CD4-positive, alpha-beta T cell treated with Interleukin-15 for 4 hours (primary cell): Measurements from ENCODE around the gene ADAP1.
"Not testable (repeated sequence)": the region's sequence is repeated elsewhere in the genome, so short reads cannot be mapped to it uniquely, and the experiment has no call there.

ENCODE experiments used
- DNase-seq: peaks from one replicate; pipeline ENCODE4 v3.0.0-alpha.2; 2020; ENCODE audit warnings: low spot score

The ADAP1 gene

DNA sequence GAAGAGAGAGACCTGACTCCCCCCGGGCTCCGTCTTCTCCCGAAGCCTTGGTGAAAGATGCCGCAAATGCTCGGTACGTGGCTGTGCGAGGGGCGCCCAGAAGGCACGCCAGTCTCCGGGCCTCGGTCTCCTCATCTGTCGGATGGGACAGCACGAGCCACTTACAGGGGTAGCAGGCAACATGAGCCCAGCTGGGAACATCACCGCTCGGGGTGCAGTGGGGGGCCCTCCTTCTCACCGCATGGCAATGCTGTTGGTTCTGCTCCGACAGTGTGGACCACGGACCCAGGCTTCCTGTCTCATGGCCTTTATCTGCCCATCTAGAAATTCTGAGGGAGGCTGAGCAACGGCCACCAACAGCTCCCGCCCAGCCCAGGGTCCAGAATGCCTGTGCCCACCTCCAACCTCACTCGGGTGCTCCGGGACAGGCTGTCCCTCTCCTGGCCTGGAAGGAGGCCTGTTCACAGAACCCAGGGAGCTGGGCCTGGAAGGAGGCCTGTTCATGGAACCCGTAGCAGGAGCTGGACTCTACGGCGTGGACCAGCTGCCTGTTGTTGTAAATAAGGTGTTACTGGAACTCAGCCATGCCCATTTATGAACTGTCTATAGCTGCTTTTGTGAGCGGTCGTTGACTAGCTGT is 15.8 kb downstream of the ADAP1 start:
- DNase-seq: no peak

DNA sequence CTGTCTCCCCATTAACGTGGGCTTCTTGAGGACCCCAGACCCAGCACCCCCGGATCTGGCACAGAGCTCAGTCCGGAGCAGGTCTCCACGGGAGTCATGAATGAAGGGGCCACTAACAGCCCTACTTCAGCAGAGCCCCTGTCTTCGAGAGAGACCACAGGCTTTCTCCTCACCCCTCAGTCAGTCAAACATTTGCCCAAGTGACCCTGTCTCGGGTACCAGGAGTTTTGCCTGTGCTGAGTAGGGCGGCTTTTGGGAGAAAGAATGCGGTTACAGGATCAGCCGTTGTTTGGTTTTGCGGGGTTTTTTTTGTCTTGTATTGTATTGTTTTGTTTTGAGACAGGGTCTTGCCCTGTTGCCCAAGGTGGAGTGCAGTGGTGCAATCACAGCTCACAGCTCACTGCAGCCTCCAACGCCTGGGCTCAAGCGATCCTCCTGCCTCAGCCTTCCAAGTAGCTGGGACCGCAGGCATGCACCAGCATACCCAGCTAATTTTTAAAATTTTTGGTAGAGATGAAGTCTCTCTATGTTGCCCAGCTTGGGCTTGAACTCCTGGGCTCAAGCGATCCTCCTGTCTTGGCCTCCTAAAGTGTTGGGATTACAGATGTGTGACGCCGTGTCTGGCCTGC is 16.5 kb downstream of the ADAP1 start:
- no peak for DNase-seq

DNA sequence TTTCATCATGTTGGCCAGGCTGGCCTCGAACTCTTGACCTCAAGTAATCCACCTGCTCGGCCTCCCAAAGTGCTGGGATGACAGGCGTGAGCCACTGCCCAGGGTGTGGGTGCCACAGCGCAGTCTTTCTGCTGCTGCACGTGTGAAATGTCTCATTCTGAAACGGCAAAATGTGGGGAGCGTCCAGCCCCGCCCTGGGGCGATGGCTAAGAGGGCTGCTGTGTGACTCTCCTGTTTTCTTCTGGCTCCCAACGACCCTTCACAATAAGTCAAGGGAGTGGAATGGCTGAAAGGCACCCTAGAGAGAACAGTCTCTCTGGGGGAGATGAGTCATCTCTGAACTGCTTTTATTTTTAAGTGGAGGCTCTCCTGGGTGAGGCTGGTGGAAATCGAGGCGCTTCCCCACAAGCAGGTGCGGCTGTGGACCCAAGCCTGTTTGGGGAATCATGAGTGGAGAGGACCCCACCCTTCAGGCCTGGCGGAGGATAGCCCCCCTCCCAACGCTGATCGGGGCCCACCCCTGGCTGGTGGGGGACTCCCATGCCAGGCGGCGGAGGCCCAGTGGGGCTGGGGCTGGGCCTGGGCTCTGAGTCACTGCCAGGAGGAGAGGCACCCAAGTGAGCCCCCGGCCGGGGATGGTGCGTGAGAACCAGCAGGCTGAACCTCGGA is 18.0 kb downstream of the ADAP1 start:
- DNase-seq: peak; percentile 38

DNA sequence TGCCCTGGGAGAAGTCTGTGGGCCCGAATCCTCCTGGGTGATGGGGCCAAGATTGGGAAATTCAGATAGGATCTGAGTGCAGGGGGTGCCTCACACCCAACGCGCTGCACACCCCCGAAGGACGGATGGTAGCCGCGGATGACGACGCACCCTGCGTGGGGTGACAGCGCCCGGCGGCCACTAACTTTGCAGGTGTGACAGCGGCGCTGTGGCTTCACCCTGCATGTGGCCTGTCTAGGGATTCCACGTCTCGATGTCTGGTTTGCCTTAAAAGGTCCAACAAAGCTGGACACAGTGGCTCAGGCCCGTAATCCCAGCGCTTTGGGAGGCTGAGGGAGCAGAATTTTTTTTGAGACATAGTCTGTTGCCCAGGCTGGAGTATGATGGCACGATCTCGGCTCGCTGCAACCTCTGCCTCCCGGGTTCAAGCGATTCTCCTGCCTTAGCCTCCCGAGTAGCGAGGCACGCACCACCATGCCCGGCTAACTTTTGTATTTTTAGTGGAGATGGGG is 18.6 kb downstream of the ADAP1 start:
- no peak for DNase-seq

DNA sequence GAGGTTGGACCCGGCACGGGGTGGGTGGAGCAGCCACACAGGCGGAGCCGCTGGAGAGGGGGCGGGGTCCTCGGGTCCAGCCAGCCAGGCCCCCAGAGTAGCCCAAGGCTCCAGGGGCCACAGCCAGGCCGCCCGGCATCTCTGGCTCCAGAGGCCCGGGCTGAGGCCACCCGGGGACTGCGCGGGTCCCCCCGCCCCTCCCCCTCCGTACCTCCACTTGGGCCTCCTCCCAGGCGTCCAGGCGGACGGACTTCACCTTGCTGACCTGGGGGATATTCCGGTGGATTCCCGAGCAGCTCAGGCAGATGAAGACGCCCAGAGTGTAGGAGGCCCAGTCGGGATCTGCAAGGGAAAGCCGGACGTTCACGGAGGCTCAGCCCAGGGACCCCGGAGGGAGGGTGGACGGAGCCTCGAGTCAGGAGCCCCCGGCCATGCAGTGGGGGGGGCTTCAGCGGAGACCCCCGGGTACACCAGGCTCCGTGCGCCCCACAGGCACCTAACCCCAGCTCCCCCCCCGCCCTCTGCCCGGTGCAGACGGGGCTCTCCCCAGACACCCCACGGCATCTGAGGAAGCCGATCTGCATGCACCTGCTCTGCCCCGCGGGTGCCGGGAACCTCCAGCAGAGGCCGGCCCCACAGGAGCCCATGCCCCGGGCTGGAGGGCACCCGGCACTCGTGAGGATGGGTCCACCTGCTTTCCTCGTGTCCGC is 19.2 kb downstream of the ADAP1 start:
- DNase-seq: no peak

DNA sequence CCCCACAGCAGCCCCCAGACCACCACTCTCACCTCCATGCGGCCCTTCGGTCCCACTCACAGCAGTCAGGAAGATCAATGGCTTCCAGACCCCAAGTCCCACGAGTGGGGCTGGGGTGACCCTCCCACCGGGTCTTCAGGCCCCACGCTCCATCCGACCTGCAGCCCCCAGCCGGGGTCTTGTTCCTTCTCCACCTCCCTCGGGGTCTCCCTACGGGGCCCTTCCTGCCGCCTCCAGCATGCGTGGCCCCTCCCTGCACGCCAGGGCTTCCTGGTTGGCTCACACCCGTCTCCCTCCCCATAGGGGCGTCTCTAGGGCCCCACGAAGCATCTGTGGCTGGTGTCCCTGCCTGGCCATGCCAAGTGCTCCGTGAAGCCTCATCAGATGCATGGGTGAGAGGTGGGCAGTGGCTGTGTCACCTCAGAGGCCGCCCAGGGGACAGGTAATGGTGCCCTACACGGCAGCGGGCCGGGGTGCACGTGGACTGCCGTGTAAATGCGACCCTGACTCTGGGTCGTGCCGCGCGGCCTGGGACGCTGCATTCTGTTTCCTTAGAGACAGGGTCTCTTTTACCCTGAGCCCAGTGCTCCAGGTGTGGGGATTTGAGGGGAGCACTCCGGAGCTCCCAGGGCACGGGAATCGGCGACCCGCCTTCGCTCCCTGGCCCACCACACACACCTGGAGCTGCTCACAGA is 19.9 kb downstream of the ADAP1 start:
- no peak for DNase-seq

DNA sequence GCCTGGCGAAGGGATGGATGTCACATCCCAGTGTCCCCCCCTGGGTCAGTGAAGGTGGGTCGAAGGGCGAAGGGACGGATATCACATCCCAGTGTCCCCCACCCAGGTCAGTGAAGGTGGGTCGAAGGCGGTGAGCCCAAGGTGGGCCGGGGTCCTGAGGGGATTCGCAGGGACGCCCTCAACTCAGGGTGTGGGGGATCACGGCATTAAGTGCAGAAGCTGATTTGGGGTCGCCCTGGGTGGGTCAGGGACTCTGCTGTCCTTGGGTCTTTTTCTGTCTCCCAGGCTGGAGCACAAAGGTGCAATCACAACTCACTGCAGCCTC is 21.9 kb downstream of the ADAP1 start:
- DNase-seq: no peak

DNA sequence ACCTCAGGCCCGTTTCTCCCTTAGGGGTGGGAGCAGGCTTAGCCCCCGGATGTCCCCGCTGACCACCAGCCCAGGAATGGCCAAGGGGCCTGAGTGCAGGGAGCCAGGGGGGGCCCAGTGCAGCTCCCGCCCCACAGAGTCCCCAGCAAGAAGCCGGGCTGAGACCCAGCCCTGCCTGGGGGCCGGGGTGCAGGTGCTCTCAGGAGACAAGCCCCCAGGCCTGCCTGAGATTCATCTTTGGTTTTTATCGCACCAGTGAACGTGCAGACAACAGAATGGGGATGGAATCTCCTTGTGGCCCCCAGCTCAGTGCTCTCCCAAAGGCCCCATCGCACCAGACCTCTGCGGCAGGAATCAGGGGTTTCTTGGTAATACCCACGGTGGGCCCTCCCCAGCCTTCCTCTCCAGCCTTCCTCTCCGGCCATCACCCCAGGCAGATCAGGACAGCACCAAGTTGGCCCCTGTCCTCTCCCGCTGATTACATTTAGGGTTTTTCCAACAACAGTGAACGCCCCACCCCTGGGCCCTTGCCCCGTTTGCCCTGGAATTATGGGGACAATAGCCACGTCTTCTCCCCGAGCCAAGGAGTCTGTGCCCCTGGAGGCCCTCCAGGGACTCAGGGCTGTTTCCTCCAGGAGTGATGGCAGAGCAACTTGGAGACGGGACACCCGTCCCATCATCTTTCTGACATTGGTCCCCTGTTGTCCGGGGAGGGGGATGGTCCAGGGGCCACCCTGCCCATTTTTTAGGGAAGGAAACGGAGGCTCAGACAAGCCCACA is 22.4 kb downstream of the ADAP1 start:
- DNase-seq: no peak

DNA sequence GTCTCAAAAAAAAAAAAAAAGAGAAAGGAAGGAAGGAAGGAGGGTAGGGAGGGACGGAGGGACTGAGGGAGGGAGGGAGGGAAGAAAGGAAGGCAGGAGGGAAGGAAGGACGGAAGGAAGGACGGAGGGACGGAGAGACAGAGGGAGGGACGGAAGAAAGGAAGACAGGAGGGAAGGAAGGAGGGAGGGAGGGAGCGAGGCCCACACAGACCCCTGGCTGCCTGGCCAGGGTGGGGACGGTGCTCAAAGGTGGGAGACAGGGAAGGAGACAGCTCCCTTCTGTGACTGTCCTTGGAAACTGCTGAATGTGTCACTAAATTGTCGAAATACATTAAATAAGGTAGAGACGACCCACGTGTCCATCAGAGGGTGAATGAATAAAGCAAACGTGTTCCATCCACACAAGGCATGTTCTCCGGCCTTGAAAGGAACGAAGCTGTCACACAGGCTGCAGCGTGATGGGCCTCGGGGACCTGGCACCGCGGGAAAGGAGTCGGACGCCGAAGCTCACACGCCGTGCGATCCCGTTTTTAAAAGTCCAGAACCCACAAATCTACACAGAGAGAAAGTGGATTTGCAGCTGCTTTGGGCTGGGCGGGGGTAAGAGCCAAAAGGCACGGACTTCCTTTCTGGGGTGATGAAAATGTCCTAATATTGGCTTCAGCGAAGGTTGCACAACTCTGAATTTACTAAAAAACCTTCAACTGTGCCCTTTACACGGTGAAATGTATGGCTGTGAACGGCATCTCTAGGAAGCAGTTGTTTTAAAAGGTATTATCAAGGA is 23.3 kb downstream of the ADAP1 start:
- DNase-seq: no peak

DNA sequence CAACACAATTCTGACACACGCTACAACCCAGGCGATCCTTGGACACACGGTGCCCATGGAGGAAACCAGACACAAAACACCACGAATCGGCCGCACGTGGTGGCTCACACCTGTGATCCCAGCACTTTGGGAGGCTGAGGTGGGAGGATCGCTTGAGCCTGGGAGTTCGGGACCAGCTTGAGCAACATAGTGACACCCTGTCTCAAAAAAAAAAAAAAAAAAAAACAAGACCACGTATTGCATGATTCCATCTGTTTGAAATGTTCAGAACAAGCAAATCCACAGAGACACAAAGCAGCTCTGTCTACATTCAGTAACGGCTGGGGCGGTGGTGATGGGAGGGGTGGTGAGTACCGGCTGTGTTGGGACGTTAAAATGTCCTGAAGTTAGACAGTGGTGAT is 25.2 kb downstream of the ADAP1 start:
- no peak for DNase-seq

DNA sequence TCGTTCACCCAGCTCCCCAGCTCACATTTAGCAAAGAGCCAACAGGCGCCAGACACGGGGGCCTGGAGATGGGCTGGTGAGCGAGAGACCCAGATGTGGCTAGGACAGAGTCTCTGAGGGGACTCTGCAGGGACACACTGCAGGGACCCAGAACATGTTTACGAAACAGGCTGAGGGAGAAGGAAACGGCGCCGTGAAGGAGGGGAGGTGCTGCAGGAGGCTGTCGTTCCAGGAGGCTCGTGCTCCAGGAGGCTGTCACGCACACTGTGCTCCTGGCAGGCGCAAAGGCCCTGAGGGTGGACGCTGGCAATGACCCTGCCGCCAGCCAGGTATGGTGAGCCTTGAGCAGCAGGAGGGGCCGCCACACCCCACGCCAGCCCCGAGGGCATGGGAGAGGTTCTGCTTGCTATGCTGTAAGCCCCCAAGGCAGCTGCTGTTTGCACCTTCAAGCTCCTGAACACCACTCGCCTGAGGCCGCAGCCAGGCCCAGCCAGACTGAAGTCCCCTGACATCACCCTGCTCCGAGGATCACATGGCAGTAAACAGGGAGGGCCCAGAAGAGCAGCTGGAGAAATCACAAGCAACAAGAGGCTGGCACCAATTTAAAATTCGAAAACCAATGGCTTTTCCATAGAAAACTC is 27.3 kb downstream of the ADAP1 start:
- no peak for DNase-seq

DNA sequence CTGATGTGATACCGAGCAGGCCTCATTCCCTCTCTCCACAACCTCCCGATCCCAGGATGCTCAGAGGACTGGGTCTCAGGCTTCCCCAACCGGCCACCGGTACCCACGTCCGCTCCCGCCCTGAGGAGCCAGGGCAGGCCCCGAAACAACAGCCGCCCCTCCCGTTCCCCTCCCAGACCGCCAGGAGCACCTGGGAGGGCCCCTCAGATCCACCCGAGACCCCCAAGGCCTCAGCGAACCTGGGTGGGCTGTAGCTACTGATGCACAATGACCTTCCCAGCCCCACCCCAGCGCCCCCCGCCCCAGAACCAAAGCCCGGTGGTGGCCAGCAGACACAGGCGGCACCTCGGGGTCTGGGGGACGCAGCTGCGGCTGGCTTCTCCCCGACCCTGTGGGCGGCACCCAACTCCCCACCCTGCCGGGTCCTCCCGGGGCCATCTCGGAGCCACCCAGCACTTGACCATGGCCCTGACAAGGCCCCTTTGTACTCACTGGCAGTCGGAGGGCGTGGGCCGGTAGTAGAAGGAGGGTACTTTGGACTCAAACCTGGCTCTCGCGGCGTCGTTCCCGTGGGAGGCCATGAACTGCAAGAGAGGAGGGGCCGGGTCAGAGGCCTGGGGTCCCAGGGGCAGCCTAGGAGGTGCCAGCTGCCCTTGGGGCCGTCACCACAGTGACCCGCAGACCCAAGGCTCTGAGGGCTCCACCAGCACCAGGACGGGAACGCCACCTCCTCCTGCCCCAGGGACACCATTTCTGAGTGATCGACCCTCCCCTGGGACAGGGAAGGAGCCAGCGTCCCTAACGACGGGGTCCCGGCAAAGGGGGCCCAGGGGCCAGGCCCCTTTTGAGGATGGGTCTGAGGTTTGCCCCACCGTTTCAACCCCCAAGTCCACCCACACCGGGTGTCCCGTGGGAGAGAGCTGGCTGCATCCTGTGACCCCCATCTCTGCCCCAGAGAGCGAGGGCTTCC is 28.1 kb downstream of the ADAP1 start:
- no peak for DNase-seq

DNA sequence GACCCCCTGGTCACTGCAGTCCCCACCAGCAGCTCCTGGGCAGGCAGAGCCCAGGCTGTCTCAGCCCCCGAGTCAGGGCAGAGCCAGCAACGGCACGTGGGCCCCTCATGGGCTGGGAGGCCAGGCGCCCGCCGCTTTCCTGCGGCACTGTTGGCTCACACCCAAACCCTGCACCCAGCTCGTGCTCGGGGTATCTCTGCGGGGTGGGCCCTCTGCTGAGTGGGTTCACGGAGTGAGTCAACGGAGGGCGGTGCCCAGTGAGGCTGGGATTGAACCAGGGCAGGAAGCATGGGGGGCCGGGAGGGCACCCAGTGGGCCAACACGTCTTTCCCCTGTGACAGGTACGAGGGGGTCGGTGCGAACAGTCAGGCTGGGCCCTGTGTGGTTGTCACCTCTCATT is 28.9 kb downstream of the ADAP1 start:
- peak; percentile 77 for DNase-seq

DNA sequence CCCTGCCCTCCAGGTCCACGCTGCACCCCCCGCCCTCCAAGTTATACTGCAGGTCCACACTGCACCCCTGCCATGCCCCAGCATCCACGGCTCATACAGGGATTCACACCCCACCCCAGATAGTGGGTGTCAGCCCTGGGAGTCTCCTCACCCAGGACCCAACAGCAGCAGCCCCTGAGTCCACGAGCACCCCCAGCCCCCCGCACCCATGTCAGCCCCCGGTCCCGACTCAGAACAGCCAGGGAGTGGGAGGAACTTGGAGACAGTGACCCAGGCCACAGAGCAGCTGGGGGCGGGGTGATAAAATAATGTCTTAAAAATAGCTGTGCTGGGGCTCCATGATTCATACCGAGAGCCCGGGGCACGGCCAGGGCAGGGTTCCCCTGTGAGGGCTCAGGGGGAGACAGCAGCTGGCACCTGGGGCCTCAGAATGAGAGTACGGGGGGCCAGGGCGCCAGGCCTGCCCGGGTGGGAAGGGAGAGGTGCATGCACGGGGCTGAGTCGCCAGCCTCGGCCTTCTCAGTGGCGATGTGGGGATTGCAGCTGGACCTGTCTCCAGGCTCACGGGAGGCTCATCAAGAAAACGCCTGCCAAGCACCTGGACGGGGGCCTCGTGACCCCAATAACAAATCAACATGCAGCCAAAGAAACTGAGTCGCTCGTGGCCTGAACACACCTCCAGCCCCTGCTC is 29.8 kb downstream of the ADAP1 start:
- DNase-seq: peak; percentile 54

DNA sequence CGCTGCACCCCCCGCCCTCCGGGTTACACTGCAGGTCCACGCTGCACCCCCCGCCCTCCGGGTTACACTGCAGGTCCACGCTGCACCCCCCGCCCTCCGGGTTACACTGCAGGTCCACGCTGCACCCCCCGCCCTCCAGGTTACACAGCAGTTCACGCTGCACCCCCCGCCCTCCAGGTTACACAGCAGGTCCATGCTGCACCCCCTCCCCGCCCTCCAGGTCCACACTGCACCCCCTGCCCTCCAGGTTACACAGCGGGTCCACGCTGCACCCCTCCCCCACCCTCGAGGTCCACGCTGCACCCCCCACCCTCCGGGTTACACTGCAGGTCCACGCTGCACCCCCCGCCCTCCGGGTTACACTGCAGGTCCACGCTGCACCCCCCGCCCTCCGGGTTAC is 30.4 kb downstream of the ADAP1 start:
- not testable (repeated sequence) for DNase-seq

DNA sequence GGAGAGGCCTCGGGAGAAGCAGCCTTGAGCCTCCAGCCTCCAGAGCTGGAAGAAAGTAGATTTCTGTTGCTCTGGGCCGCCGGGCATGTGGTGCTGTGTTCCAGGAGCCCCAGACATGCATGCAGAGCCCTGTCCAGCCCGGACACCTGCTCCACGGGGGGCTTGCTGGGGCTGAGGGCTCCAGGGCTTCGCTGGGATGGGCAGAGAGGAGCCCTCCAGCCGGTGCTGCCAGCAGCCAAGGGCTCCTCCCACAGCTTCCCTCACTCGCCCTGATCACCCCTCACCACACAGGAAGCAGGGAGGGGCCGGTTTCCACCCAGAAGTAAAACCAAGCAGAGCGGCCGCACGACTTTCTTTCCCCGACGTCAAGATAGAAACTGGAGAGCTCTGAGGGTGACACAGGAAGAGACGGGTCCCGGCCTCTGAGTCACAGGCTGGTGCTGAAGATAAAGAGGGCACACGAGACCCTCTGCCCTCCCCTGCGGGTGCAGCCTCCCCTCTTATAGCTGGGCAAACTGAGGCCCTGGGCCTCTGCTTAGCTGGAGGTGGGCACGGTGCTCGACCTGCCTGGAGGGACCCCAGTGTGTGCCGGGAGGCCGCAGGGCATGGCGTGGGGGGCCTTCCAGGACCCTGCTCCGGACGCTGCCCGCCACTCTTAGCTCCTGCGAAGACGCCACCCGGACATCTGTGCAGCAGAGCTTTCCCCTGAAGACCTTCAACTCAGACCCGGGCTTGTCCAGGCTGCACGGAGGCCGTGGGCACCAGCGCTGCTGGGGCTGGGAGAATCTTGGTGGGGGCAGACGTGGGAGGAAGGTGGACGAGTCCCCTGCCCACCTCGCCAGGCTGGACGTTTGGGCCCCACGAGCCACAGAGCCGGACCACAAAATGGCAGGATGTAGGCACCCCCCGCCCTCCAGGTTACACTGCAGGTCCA is 31.1 kb downstream of the ADAP1 start:
- peak; percentile 94 for DNase-seq
